Body of pancreas (tissue), 4 donors: ENCODE results near the gene PSMD9. TPM values are rescaled to one million over a fixed set of nuclear protein-coding genes. Genes with fewer than 3 reads are reported as not detected.

ENCODE experiments used
- ATAC-seq: fragments of 150-250 bp; one replicate; pipeline ENCODE4 v1.9.1; 2016
- DNase-seq, 4 donors: peaks; one replicate each; pipeline ENCODE4 v3.0.0-alpha.2; 2019
- H3K27ac ChIP-seq, 4 donors: fragments of 200-600 bp; sonication (generic); 1 replicate in 3 of 4; 2 replicates in 1 of 4; pipeline versions ENCODE4 v1.5.1 to v1.6.1; 2016 to 2019; ENCODE audit warnings: mild to moderate bottlenecking in 1 of 4, mixed read lengths in 1 of 4, moderate library complexity in 1 of 4
- H3K27me3 ChIP-seq, 2 donors: fragments of 200-600 bp; sonication (generic); one replicate each; pipeline ENCODE4 v1.6.0; 2016; ENCODE audit warnings: mild to moderate bottlenecking in 1 of 2
- H3K36me3 ChIP-seq, 2 donors: fragments of 200-600 bp; sonication (generic); replicated peaks in 1 of 2; 2 replicates each; pipeline ENCODE4 v1.5.1; 2016; ENCODE audit warnings: low read depth in 2 of 2; ENCODE audit not compliant: insufficient read depth in 1 of 2
- H3K4me1 ChIP-seq: fragments of 200-600 bp; sonication (generic); one replicate; pipeline ENCODE4 v1.6.0; 2016
- H3K4me3 ChIP-seq, 2 donors: fragments of 200-600 bp; sonication (generic); 1 replicate in 1 of 2; 2 replicates in 1 of 2; pipeline ENCODE4 v1.5.1; 2016 to 2019
- H3K9me3 ChIP-seq, 3 donors: fragments of 200-600 bp; sonication (generic); 1 replicate in 2 of 3; 2 replicates in 1 of 3; pipeline ENCODE4 v1.5.1; 2016
- POLR2A ChIP-seq, 3 donors: fragments of 450-650 bp; IDR thresholded peaks; one replicate each; pipeline ENCODE4 v1.6.1; 2016; ENCODE audit warnings: antibody characterized with exemption in 3 of 3, mild to moderate bottlenecking in 2 of 3
- WGBS, 2 donors: methylation state at CpG; one replicate each; pipeline ENCODE4 v1.1.5; 2017; 5-methylcytosine and 5-hydroxymethylcytosine counted together
- intact Hi-C: fragments of 100-400 bp; cut with DNase I; formaldehyde crosslinking; loops from one replicate; pipeline ENCODE4 v1.15.1; 2023
- total RNA-seq, 2 donors: library from RNA; depleted of rRNA; stranded (reverse); fragments of >200 nt; gene quantifications; one replicate each; pipeline ENCODE4 v1.1.0, GENCODE V29; 2016
- TF ChIP-seq, protein P1 (sequence below), 7 experiments: fragments of 450-650 bp in 4 of 7; fragments of 200-600 bp in 3 of 7; sonication (generic) in 3 of 7; IDR thresholded peaks; one replicate each; pipeline ENCODE4 v1.5.1; 2016 to 2019; ENCODE audit warnings: antibody characterized with exemption in 7 of 7

PSMD9 gene
- total RNA-seq, 2 donors from 2014 or later = 23.1 to 42.3 TPM

DNA sequence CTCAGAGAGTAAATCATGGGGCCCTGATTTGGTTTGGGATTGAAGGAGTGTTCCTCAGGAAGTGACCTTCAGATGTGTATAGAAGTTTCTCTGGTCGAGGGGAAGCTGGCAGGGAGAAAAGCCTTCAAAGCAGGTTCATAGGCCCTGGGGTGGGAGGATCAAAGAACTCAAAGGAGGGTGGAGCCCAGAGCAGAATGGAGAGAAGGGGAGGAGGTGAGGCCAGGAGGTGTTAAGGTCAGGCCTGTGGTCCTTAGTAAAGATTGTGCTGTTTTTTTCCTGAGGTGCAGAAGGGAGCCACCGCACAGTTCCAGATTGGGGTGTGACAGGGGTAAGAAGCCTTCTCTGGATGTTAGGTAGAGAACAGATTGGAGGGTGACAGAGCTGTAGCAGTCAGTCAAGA is 20.1 kb downstream of the PSMD9 start:
- intact Hi-C loops = no loop called here
- DNase-seq (no peak), ATAC-seq (no peak)
- Histone ChIP-seq H3K36me3 (peaks cover 0 to 20% of the 10 kb centered on the region in 2 donors), H3K9me3 (no peaks in the 10 kb centered on the region), H3K27ac (no peak overlapping the region), H3K4me1 (no peaks in the 10 kb centered on the region), H3K4me3 (no peak overlapping the region), H3K27me3 (no peaks in the 10 kb centered on the region)
- TF ChIP-seq, protein P1, sequence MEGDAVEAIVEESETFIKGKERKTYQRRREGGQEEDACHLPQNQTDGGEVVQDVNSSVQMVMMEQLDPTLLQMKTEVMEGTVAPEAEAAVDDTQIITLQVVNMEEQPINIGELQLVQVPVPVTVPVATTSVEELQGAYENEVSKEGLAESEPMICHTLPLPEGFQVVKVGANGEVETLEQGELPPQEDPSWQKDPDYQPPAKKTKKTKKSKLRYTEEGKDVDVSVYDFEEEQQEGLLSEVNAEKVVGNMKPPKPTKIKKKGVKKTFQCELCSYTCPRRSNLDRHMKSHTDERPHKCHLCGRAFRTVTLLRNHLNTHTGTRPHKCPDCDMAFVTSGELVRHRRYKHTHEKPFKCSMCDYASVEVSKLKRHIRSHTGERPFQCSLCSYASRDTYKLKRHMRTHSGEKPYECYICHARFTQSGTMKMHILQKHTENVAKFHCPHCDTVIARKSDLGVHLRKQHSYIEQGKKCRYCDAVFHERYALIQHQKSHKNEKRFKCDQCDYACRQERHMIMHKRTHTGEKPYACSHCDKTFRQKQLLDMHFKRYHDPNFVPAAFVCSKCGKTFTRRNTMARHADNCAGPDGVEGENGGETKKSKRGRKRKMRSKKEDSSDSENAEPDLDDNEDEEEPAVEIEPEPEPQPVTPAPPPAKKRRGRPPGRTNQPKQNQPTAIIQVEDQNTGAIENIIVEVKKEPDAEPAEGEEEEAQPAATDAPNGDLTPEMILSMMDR (IDR thresholded peaks at IDR 0.05) = no peak
- no peak for TF ChIP-seq POLR2A (IDR thresholded peaks at IDR 0.05)
- WGBS, 2 donors = 59 to 85% methylated on average over 2 of the region's 2 CpGs

DNA sequence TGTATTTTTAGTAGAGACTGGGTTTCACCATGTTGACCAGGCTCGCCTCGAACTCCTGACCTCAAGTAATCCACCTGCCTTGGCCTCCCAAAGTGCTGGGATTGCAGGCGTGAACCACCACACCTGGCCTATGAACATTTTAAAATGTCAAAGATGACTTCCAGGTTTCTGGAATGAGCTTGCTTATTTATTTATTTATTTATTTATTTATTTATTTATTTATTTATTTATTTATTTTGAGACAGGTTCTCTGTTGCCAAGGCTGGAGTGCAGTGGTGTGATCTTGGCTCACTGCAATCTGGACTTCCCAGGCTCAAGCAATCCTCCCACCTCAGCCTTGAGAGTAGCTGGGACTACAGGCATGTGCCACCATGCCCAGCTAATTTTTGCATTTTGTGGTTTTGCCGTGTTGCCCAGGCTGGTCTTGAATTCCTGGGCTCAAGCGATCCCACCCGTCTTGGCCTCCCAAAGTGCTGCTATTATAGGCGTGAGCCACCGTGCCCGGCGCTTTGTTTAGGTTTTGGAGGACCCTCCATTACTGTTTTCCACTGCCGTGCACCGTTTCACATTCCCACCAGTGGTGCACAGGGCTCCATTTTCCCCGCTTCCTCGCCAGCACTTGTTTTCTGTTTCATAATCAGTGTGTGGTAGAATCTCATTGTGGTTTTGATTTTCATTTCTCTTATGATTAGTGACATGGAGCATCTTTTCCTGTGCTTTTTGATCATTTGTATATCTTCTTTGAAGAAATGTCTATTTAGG is 23.4 kb downstream of the PSMD9 start:
- Histone ChIP-seq H3K36me3 (peaks cover 0 to 15% of the 10 kb centered on the region in 2 donors), H3K4me1 (no peaks in the 10 kb centered on the region), H3K27me3 (no peaks in the 10 kb centered on the region), H3K9me3 (no peaks in the 10 kb centered on the region), H3K4me3 (no peak overlapping the region), H3K27ac (no peak overlapping the region)
- DNase-seq (no peak), ATAC-seq (no peak)
- TF ChIP-seq POLR2A (IDR thresholded peaks at IDR 0.05) = no peak
- TF ChIP-seq, protein P1 (IDR thresholded peaks at IDR 0.05) = no peak
- 90 to 94% methylated on average over 13 to 14 of the region's 14 CpGs for WGBS, 2 donors
- intact Hi-C loops = no loop called here

DNA sequence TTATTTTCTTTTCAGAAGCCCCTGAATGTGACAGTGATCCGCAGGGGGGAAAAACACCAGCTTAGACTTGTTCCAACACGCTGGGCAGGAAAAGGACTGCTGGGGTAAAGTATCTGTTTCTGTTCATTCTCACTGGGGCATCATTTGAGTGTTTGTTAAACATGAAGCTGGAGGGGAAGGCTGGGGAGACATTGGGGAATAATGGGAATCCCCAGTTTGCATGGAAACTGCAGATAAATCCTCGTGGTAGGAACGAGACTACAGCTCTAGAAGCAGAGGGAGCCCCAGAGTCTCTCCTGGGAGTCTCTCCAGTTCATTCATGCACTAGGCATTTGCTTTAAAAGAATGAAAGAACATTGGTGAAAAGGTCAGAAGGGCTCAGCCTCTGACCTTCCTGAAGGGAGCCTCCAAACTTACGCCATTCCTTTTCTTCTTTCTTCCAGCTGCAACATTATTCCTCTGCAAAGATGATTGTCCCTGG is 27.3 kb downstream of the PSMD9 start:
- ATAC-seq (no peak), DNase-seq (no peak)
- Histone ChIP-seq H3K27ac (no peak overlapping the region), H3K4me3 (no peak overlapping the region), H3K27me3 (no peaks in the 10 kb centered on the region), H3K36me3 (peaks cover 0 to 11% of the 10 kb centered on the region in 2 donors), H3K4me1 (peaks cover 11% of the 10 kb centered on the region), H3K9me3 (no peaks in the 10 kb centered on the region)
- intact Hi-C loops = no loop called here
- TF ChIP-seq POLR2A (IDR thresholded peaks at IDR 0.05) = no peak
- TF ChIP-seq, protein P1 (IDR thresholded peaks at IDR 0.05) = no peak
- WGBS, 2 donors = 74 to 83% methylated on average over 5 of the region's 5 CpGs

DNA sequence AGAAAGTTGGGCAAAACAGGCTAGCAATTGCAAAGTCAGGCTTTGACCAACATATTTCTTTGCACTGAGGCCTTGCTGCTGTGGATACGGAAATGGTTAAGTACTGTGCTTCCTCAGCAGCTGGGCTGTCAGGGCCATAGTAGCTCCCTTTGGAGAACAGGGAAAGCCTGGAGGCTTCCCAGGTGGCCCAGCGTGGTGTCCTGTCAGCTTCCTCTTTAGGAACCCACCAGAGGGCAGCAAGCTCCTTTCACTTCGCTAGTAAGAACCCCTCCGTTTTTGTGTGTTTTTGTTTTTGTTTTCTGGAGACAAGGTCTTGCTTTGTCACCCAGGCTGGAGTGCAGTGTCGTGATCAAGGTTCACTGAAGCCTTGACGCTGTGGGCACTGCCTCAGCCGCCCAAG is 28.1 kb downstream of the PSMD9 start:
- intact Hi-C loops = no loop called here

More for the DNA sequence above, 28.1 kb downstream of the PSMD9 start:
- Histone ChIP-seq H3K4me1 (peaks cover 11% of the 10 kb centered on the region), H3K27me3 (no peaks in the 10 kb centered on the region), H3K27ac (no peak overlapping the region), H3K4me3 (no peak overlapping the region), H3K9me3 (no peaks in the 10 kb centered on the region), H3K36me3 (peaks cover 0 to 11% of the 10 kb centered on the region in 2 donors)
- no peak for ATAC-seq
- TF ChIP-seq, protein P1 (IDR thresholded peaks at IDR 0.05) = no peak
- TF ChIP-seq POLR2A (IDR thresholded peaks at IDR 0.05) = no peak
- peak in 1 of 4 donors; percentile 10 for DNase-seq
- 69 to 81% methylated on average over 7 of the region's 7 CpGs for WGBS, 2 donors
